SU-DHL-6 (cell line): ENCODE data around the gene ZCCHC18.

Experiments
- H2AFZ ChIP-seq: fragments of 200-600 bp; sonication (generic); 2 replicates; pipeline ENCODE4 v1.6.1; 2014; ENCODE audit warnings: low read depth, mild to moderate bottlenecking, moderate library complexity, mixed read lengths, antibody characterized with exemption, low read length; ENCODE audit not compliant: severe bottlenecking
- H3F3A ChIP-seq: fragments of 200-600 bp; shearing (Covaris generic); 2 replicates; pipeline ENCODE4 v1.6.0; 2016; ENCODE audit warnings: antibody characterized with exemption, mild to moderate bottlenecking; ENCODE audit not compliant: insufficient read depth
- H3K27ac ChIP-seq: fragments of 200-600 bp; sonication (generic); 2 replicates; pipeline ENCODE4 v1.5.1; 2016; ENCODE audit warnings: low read depth, mild to moderate bottlenecking, low read length, moderate library complexity, mixed read lengths
- H3K27me3 ChIP-seq: fragments of 200-600 bp; sonication (generic), shearing (Covaris generic); 2 replicates; pipeline ENCODE4 v1.6.0; 2014; ENCODE audit warnings: mild to moderate bottlenecking, low read length
- H3K36me3 ChIP-seq: fragments of 200-600 bp; sonication (generic); 2 replicates; pipeline ENCODE4 v1.6.1; 2014; ENCODE audit warnings: mild to moderate bottlenecking, low read length, mixed read lengths
- H3K4me2 ChIP-seq: fragments of 300-600, 200-600 bp; shearing (Covaris generic), sonication (generic); 2 replicates; pipeline ENCODE4 v1.6.0; 2014; ENCODE audit warnings: low read length, low read depth, mild to moderate bottlenecking; ENCODE audit not compliant: poor library complexity, severe bottlenecking
- H3K4me3 ChIP-seq: fragments of 200-600 bp; sonication (generic); 2 replicates; pipeline ENCODE4 v1.5.1; 2014; ENCODE audit warnings: antibody characterized with exemption, low read length, mild to moderate bottlenecking, mixed read lengths; ENCODE audit not compliant: insufficient read depth, poor library complexity, severe bottlenecking
- H3K79me2 ChIP-seq: fragments of 200-600 bp; sonication (generic); 2 replicates; pipeline ENCODE4 v1.6.1; 2014; ENCODE audit warnings: mild to moderate bottlenecking, low read length, moderate library complexity; ENCODE audit not compliant: insufficient read depth
- H3K9ac ChIP-seq: fragments of 200-600 bp; sonication (generic); 2 replicates; pipeline ENCODE4 v1.7.0; 2014; ENCODE audit warnings: mild to moderate bottlenecking, low read length
- H3K9me2 ChIP-seq: fragments of 200-600 bp; sonication (generic); replicated peaks from 2 replicates; pipeline ENCODE4 v1.6.1; 2014; ENCODE audit warnings: low read length; ENCODE audit not compliant: insufficient read depth
- H3K9me3 ChIP-seq: fragments of 200-600 bp; sonication (generic); 2 replicates; pipeline ENCODE4 v1.6.1; 2014; ENCODE audit warnings: low read length, mixed read lengths; ENCODE audit not compliant: insufficient read depth
- H4K20me1 ChIP-seq: fragments of 200-600 bp; sonication (generic); 2 replicates; pipeline ENCODE4 v1.6.1; 2014; ENCODE audit warnings: low read depth, mild to moderate bottlenecking, antibody characterized with exemption, low read length, moderate library complexity, mixed read lengths
- EZH2phosphoT487 ChIP-seq: fragments of 200-600 bp; sonication (generic), shearing (Covaris generic); conservative IDR thresholded peaks from 2 replicates; pipeline ENCODE4 v1.6.1; 2018; ENCODE audit warnings: mild to moderate bottlenecking, antibody characterized with exemption, low read length, moderate library complexity, mixed read lengths
- TF ChIP-seq, protein P1 (sequence below): fragments of 200-600 bp; sonication (generic); IDR thresholded peaks from one replicate; pipeline ENCODE4 v1.5.1; 2017; ENCODE audit warnings: antibody characterized with exemption, mild to moderate bottlenecking, low read length, moderate library complexity; ENCODE audit not compliant: insufficient read depth, poor library complexity, severe bottlenecking

The ZCCHC18 gene

DNA sequence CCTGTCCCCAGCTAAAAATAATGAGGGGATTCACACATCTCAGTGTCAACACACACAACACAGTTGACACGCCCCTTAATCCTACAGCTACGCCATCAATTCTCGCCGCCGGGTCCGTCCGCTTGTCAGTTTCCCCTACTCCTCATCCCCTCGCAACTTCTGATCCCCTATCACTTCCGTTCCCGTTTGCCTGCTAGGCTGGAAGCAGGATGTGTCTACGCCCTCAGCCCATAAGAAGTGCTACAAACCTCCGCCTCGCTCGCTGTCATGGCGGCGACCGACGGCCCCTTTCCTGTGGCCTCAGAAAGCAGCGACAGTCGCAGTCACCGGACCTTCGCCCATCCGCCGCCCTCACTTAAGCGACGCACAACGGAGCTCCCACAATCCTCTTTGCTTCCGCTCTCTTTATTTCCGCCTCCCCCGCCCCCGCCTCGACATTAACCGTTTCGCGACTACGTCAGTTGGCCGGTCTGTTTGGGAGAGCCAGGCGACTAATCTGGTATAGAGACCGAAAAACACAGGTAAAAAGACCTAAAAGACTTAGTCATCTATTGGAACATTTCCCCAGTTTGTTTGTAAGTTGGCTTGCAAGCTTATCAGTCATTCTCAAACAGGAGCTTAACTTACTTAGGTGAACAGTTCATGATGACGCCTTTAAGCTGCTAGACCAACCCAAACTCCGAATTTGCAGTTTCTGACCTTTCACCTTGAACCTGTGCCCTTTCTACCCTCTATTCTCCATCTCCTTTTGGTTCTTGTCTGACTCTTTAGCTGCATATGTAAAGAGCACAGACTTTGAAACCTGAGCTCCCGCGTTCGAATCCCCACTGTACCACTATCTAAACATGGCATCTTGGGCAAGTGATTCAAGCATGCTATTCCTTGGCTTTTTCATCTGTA, 44.6 kb downstream of the ZCCHC18 start, which contains the start of gene SLC25A53:
TSS of gene SLC25A53 (minus strand) at position 380 of the 900 bp plus-strand sequence. CDS start 51,752 bp downstream, outside the sequence.
- Histone ChIP-seq H3K36me3 (no peaks in the 10 kb centered on the region), H3K27ac (peak within 1 kb of the TSS; percentile 80), H3K4me2 (peak within 1 kb of the TSS; percentile 89), H3K9ac (peak within 1 kb of the TSS; percentile 62), H3K27me3 (no peaks in the 10 kb centered on the region), H3K9me2 (no peaks in the 10 kb centered on the region), H2AFZ (peak within 1 kb of the TSS; percentile 59), H3F3A (no peaks in the 10 kb centered on the region), H3K9me3 (no peaks in the 10 kb centered on the region), H3K4me3 (peak within 1 kb of the TSS; percentile 69), H4K20me1 (no peaks in the 10 kb centered on the region), H3K79me2 (peaks cover 16% of the 10 kb centered on the region; the same call in 1 of the 2 replicates)
- TF ChIP-seq EZH2phosphoT487, result no peak
- TF ChIP-seq, protein P1, sequence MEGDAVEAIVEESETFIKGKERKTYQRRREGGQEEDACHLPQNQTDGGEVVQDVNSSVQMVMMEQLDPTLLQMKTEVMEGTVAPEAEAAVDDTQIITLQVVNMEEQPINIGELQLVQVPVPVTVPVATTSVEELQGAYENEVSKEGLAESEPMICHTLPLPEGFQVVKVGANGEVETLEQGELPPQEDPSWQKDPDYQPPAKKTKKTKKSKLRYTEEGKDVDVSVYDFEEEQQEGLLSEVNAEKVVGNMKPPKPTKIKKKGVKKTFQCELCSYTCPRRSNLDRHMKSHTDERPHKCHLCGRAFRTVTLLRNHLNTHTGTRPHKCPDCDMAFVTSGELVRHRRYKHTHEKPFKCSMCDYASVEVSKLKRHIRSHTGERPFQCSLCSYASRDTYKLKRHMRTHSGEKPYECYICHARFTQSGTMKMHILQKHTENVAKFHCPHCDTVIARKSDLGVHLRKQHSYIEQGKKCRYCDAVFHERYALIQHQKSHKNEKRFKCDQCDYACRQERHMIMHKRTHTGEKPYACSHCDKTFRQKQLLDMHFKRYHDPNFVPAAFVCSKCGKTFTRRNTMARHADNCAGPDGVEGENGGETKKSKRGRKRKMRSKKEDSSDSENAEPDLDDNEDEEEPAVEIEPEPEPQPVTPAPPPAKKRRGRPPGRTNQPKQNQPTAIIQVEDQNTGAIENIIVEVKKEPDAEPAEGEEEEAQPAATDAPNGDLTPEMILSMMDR, result no peak
